AG10803 (cell line): ENCODE results near the gene TNS1.

Experiments
- DNase-seq: peaks from one replicate; pipeline ENCODE4 v3.0.0; 2010; ENCODE audit warnings: low read depth
- H3K4me3 ChIP-seq: 2 replicates; pipeline ENCODE4 v1.5.1; 2011; ENCODE audit warnings: mild to moderate bottlenecking, low read length, control low read depth
- CTCF ChIP-seq: conservative IDR thresholded peaks from 2 replicates; pipeline ENCODE4 v1.5.1; 2011; ENCODE audit warnings: mild to moderate bottlenecking, low read length, control low read depth, inconsistent platforms

TNS1 gene

GRCh38 chr2:217955881-217956493, 46.8 kb downstream of the TNS1 start:
- H3K4me3 ChIP-seq = no peak overlapping the region
- TF ChIP-seq CTCF = no peak
- no peak for DNase-seq

GRCh38 chr2:217954971-217955740, 47.6 kb downstream of the TNS1 start:
- TF ChIP-seq CTCF = no peak
- no peak for DNase-seq
- no peak overlapping the region for H3K4me3 ChIP-seq

DNA sequence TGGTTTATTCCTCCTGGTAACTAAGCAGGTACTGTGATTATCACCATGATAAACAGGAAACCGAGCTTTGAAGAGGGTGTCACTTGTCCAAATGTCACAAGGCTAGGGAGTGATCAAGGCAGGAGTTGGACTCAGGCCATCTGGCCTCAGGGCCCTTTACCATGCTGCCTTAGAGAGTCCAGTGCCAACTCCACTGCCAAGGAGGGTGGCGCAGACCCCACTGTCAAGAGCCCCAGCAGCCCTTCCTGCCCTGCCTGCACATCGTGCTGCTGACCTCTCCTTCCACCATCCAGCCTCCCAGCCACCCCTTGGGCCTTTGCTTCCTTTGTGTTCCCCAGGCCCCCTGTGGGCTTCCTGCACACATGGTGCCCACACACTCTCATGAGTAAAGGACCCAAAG, 48.3 kb downstream of the TNS1 start:
- no peak overlapping the region for H3K4me3 ChIP-seq
- no peak for TF ChIP-seq CTCF
- no peak for DNase-seq

DNA sequence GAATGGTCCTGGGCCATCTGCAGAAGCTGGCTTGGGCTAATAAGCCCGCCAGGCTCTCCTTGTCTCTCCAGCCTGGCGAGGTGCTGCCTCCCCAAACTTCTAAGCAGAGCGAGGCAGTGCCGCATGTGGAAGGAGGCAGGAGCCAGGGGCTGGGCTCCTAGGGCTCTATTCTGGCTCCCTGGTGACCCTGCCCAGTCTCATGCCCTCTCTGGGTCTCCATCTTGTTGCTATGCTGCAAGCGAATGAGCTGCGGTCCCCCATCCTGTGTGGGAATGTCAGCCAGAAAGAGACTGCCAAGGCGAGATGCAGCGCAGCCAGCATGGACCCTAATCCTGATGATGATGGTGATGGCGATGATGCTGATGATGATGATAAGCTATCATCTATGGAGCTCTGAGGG, 48.7 kb downstream of the TNS1 start:
- DNase-seq = no peak
- TF ChIP-seq CTCF = no peak
- no peak overlapping the region for H3K4me3 ChIP-seq

- TF ChIP-seq CTCF = no peak
- DNase-seq = no peak
- H3K4me3 ChIP-seq = no peak overlapping the region
Measured at GRCh38 chr2:217953531-217953932, 49.3 kb downstream of the TNS1 start.

DNA sequence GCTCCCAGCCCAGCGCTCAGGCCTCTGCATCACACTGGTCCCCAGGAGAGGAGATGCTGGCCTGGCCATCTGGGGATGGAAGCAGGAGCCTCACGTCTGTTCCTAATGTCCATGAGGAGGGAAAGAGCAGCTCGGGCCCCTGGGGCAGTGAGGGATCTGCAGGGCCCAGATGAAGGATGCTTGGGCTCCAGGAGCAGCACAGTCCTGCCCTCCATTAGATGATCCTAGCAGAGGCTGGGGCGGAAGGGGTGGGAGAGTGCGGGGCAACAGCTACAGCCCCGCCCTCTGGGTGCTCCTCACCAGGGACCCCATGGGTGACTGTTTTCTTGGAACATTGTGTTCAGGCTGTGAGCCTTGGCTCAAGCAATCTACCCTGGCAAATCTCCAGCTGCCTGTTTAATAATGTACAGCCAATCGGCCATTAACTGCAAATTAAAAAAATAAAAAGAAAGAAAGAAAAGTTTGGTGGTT, 49.7 kb downstream of the TNS1 start:
- H3K4me3 ChIP-seq = no peak overlapping the region
- no peak for TF ChIP-seq CTCF
- no peak for DNase-seq

DNA sequence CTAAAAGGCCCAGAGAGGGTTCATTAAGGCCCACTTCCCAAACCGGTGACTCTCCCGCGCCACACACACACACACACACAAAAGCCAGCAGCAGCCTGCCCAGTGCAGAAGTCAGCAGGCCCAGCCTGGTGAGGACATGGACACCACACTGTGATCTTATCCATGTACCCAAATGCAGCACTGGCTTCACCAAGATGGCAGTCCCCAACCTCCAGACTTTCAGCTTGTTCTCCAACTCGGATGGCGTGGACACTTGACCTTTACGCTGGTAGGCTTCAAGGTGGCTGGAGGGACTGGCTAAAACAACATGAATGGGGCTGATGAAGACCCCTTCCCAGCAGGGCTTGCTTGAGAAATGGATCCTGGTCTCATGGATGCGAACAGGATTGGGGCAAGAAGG, 50.4 kb downstream of the TNS1 start:
- no peak for TF ChIP-seq CTCF
- no peak overlapping the region for H3K4me3 ChIP-seq
- no peak for DNase-seq
